CD4-positive, alpha-beta memory T cell (primary cell): ENCODE results near the gene ACSL6. TPM values are rescaled to one million over a fixed set of nuclear protein-coding genes. Genes with fewer than 3 reads are reported as not detected.
A peak's percentile ranks its signal among the peaks of the same experiment; 100 is the strongest.

ENCODE experiments used
- CTCF ChIA-PET: fragments of 350-600 bp; sonication (Branson Sonifier 250); formaldehyde crosslinking; loops from one replicate; lab custom pipeline; 2021; ENCODE audit warnings: inconsistent platforms; ENCODE audit not compliant: partially characterized antibody; lab: Charles Lee
- POLR2A ChIA-PET: fragments of 350-600 bp; sonication (Branson Sonifier 250); formaldehyde crosslinking; loops from one replicate; lab custom pipeline; 2021; ENCODE audit not compliant: partially characterized antibody; lab: Charles Lee
- DNase-seq, 5 donors: peaks; one replicate each; pipeline versions ENCODE4 v3.0.0 to v3.0.0-alpha.2; 2020 to 2022; ENCODE audit warnings: mixed read lengths in 1 of 5
- H3K27ac ChIP-seq: one replicate; pipeline ENCODE4 v1.7.0; 2013; ENCODE audit warnings: low read depth, low read length
- H3K27me3 ChIP-seq: 2 replicates; pipeline ENCODE4 v1.7.0; 2013; ENCODE audit warnings: mild to moderate bottlenecking, low read length, moderate library complexity; ENCODE audit not compliant: insufficient read depth
- H3K36me3 ChIP-seq: 2 replicates; pipeline ENCODE4 v1.7.0; 2013; ENCODE audit warnings: mild to moderate bottlenecking, low read length, moderate library complexity; ENCODE audit not compliant: insufficient read depth
- H3K4me1 ChIP-seq: 2 replicates; pipeline ENCODE4 v1.7.0; 2013; ENCODE audit warnings: mild to moderate bottlenecking, low read length, moderate library complexity; ENCODE audit not compliant: insufficient read depth
- H3K4me3 ChIP-seq, 2 donors: one replicate each; pipeline ENCODE4 v1.7.0; 2013; ENCODE audit warnings: low read length in 2 of 2, mild to moderate bottlenecking in 1 of 2
- H3K9me3 ChIP-seq, 2 donors: one replicate each; pipeline ENCODE4 v1.7.0; 2013; ENCODE audit warnings: low read length in 2 of 2, control low read depth in 1 of 2; ENCODE audit not compliant: control insufficient read depth in 1 of 2
- H3K27ac Mint-ChIP-seq, 7 donors: one replicate each; pipeline ENCODE4 v1.8.0; 2020 to 2021; ENCODE audit warnings: mixed read lengths in 7 of 7, mild to moderate bottlenecking in 6 of 7, inconsistent platforms in 3 of 7, moderate library complexity in 3 of 7
- H3K27me3 Mint-ChIP-seq, 2 donors: one replicate each; pipeline ENCODE4 v1.8.0; 2020 to 2021; ENCODE audit warnings: mixed read lengths in 2 of 2
- H3K36me3 Mint-ChIP-seq, 2 donors: one replicate each; pipeline ENCODE4 v1.8.0; 2020 to 2021; ENCODE audit warnings: mixed read lengths in 2 of 2, inconsistent platforms in 1 of 2, mild to moderate bottlenecking in 1 of 2
- H3K4me1 Mint-ChIP-seq, 4 donors: one replicate each; pipeline ENCODE4 v1.8.0; 2020 to 2021; ENCODE audit warnings: mixed read lengths in 4 of 4, mild to moderate bottlenecking in 1 of 4
- H3K4me3 Mint-ChIP-seq, 8 donors: one replicate each; pipeline ENCODE4 v1.8.0; 2020 to 2021; ENCODE audit warnings: mixed read lengths in 8 of 8, mild to moderate bottlenecking in 7 of 8, moderate library complexity in 6 of 8, inconsistent platforms in 3 of 8
- H3K9me3 Mint-ChIP-seq, 8 donors: one replicate each; pipeline ENCODE4 v1.8.0; 2020 to 2021; ENCODE audit warnings: mixed read lengths in 8 of 8, mild to moderate bottlenecking in 5 of 8, inconsistent platforms in 3 of 8, moderate library complexity in 1 of 8
- intact Hi-C: fragments of 100-400 bp; cut with micrococcal nuclease; formaldehyde crosslinking; loops from one replicate; pipeline ENCODE4 v1.15.1; 2023
- polyA plus RNA-seq, 2 donors: library from polyadenylated mRNA; unstranded; fragments of 300-500 nt; fragmentation: Illumina TruSeq; gene quantifications; one replicate each; pipeline ENCODE4 v1.2.3, GENCODE V29; 2021
- total RNA-seq, 2 experiments: library from RNA; stranded (reverse); gene quantifications; one replicate each; pipeline ENCODE4 v1.2.3, GENCODE V29; 2021

The ACSL6 gene
- total and polyA plus RNA-seq, 4 experiments from 2014 or later, result 11.1 to 51.7 (median 34.4) TPM

- Mint-ChIP-seq H3K9me3 (no peaks in the 10 kb centered on the region), H3K4me3 (peak overlapping the region in 4 of 8 donors; percentile 42 to 95 (median 56)), H3K27me3 (no peaks in the 10 kb centered on the region), H3K36me3 (peaks cover 6 to 13% of the 10 kb centered on the region in 2 donors), H3K4me1 (peaks cover 41 to 65% (median 61%) of the 10 kb centered on the region in 4 donors), H3K27ac (peak overlapping the region; percentile 75 to 96 (median 88))
- H3K36me3 ChIP-seq, result no peaks in the 10 kb centered on the region
- CTCF ChIA-PET, result no interaction called here
- no peaks in the 10 kb centered on the region for H3K9me3 ChIP-seq
- H3K27me3 ChIP-seq, result no peaks in the 10 kb centered on the region
- no peak for DNase-seq
- H3K4me3 ChIP-seq, result no peak overlapping the region
- intact Hi-C loops, result no loop called here
- peak overlapping the region; percentile 8 for H3K27ac ChIP-seq
- POLR2A ChIA-PET, result no interaction called here
- H3K4me1 ChIP-seq, result peaks cover 55% of the 10 kb centered on the region
These were observed 34.8 kb downstream of the ACSL6 start for GRCh38 chr5:131976414-131977211.

DNA sequence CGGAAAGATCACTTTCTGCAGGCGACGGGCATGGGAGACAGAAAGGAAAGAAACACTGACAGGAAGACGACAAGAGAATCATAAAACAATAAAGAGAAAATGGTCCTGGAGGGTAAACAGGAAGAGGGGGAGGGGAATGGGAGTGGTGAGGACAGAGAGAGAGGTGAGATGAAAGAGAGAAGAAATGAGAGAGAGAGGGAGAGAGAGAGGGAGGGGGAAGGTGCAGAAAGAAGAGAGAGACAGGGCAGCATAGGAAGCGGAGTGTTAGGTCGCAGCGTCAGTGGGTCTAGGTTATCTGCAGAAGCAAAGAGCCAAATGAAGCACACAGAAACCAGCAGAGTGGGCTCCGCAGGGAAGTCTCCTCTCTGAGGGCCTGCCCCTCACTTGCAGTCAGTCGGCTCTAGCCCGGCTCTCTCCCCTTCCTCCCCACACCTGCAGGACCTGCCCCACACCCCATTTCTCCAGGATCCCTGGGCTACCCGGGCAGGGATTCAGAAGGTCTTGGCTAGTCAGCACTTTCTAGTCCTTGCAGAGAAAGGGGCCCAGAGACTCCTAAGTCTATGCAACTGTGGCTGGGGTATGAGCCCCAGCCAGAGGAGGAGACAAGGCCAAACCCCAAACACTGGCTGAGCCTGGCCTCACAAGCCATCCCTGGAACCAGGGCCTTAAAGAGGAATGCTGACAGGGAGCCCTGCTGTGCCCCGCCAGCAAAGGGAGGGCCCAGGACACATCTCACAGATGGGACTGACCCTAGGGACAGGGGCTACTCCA, 36.3 kb downstream of the ACSL6 start:
- Mint-ChIP-seq H3K36me3 (peaks cover 17 to 23% of the 10 kb centered on the region in 2 donors), H3K4me1 (peaks cover 44 to 76% (median 63%) of the 10 kb centered on the region in 4 donors), H3K9me3 (no peaks in the 10 kb centered on the region), H3K27ac (peak overlapping the region; percentile 87 to 98 (median 96)), H3K27me3 (no peaks in the 10 kb centered on the region), H3K4me3 (peak overlapping the region; percentile 85 to 96 (median 90))
- ChIA-PET POLR2A (no interaction called here), CTCF (interaction anchor here (1.5 kb wide), 1 partner anchor 31 kb away, joined by 4 read pairs; no protein-coding TSS in a partner anchor)
- H3K4me1 ChIP-seq, result peaks cover 55% of the 10 kb centered on the region
- no peaks in the 10 kb centered on the region for H3K36me3 ChIP-seq
- peak overlapping the region; percentile 61 for H3K27ac ChIP-seq
- no peaks in the 10 kb centered on the region for H3K27me3 ChIP-seq
- intact Hi-C loops, result loop anchor here (2.0 kb wide), 1 partner anchor 32 kb away; no protein-coding TSS in a partner anchor
- peak; percentile 41 to 55 (median 48) for DNase-seq
- no peaks in the 10 kb centered on the region for H3K9me3 ChIP-seq
- peak overlapping the region; percentile 48 to 53 for H3K4me3 ChIP-seq

DNA sequence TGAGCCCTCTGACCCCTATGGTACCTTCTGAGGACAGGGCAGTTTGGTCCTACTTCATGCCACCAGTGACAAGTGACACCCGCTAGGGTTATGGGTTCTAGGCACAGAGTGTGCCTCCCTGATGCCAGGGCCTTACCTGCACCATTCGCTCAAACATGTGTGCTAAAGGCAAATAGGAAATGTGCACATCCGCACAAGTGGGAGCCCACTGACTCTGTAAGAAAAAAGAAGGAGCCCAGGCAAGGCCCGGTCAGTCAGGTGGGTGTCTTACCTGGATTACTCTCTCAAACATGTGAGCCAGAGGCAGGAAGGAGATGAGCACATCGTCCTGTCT, 36.9 kb downstream of the ACSL6 start:
- H3K4me1 Mint-ChIP-seq, result peaks cover 45 to 81% (median 67%) of the 10 kb centered on the region in 4 donors
- ChIA-PET CTCF (interaction anchor here (1.3 to 1.5 kb wide), 3 partner anchors 32 to 89 kb away, joined by 3 to 6 read pairs (median 4); no protein-coding TSS in a partner anchor), POLR2A (interaction anchor here (1.0 to 1.2 kb wide), 4 partner anchors 11 to 178 kb away, joined by 3 to 4 read pairs (median 4); partner anchors contain the start of gene FNIP1)
- peak overlapping the region; percentile 85 to 96 (median 90) for H3K4me3 Mint-ChIP-seq
- peak in 1 of 5 donors; percentile 9 for DNase-seq
- Histone ChIP-seq H3K36me3 (no peaks in the 10 kb centered on the region), H3K27me3 (no peaks in the 10 kb centered on the region), H3K4me1 (peaks cover 55% of the 10 kb centered on the region), H3K4me3 (peak overlapping the region; percentile 48 to 53), H3K9me3 (no peaks in the 10 kb centered on the region), H3K27ac (peak overlapping the region; percentile 61)
- H3K27me3 Mint-ChIP-seq, result no peaks in the 10 kb centered on the region
- H3K9me3 Mint-ChIP-seq, result no peaks in the 10 kb centered on the region
- H3K27ac Mint-ChIP-seq, result peak overlapping the region; percentile 87 to 98 (median 96)
- H3K36me3 Mint-ChIP-seq, result peaks cover 22 to 29% of the 10 kb centered on the region in 2 donors
- intact Hi-C loops, result loop anchor here (2.0 kb wide), 1 partner anchor 32 kb away; no protein-coding TSS in a partner anchor

DNA sequence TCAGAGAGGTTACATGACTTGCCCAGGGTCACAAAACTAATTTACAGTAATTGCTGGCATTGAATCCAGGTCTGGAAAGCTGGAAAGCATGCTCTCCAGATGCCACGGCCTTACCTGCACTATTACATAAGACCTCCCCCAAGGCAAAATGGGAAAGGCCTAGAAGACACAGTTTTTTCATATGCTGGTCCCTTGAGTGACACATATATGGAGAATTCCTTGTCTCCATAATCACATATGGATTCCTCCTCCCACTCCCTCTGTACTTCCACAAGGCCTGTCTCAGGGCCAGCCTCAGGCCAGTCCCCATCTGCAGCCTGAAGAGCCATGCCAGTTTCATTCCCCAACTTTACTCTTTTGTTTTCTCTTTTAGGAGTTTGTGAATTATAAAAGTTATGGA, 37.4 kb downstream of the ACSL6 start:
- peaks cover 27 to 34% of the 10 kb centered on the region in 2 donors for H3K36me3 Mint-ChIP-seq
- Histone ChIP-seq H3K4me1 (peaks cover 55% of the 10 kb centered on the region), H3K4me3 (no peak overlapping the region), H3K27me3 (no peaks in the 10 kb centered on the region), H3K27ac (peak overlapping the region; percentile 61), H3K36me3 (no peaks in the 10 kb centered on the region), H3K9me3 (no peaks in the 10 kb centered on the region)
- CTCF ChIA-PET, result interaction anchor here (1.3 to 1.5 kb wide), 3 partner anchors 32 to 89 kb away, joined by 3 to 6 read pairs (median 4); no protein-coding TSS in a partner anchor
- POLR2A ChIA-PET, result interaction anchor here (0.7 to 1.2 kb wide), 5 partner anchors 11 to 177 kb away, joined by 3 to 4 read pairs (median 4); partner anchors contain the start of gene FNIP1
- DNase-seq, result no peak
- H3K27ac Mint-ChIP-seq, result peak overlapping the region; percentile 87 to 98 (median 96)
- peak overlapping the region; percentile 85 to 96 (median 90) for H3K4me3 Mint-ChIP-seq
- H3K9me3 Mint-ChIP-seq, result no peaks in the 10 kb centered on the region
- intact Hi-C loops, result loop anchor here (2.0 kb wide), 1 partner anchor 33 kb away; no protein-coding TSS in a partner anchor
- no peaks in the 10 kb centered on the region for H3K27me3 Mint-ChIP-seq
- peaks cover 45 to 82% (median 67%) of the 10 kb centered on the region in 4 donors for H3K4me1 Mint-ChIP-seq

- no peak overlapping the region for H3K4me3 ChIP-seq
- intact Hi-C loops, result no loop called here
- Mint-ChIP-seq H3K9me3 (no peaks in the 10 kb centered on the region), H3K36me3 (peaks cover 35 to 42% of the 10 kb centered on the region in 2 donors), H3K4me1 (peaks cover 44 to 80% (median 66%) of the 10 kb centered on the region in 4 donors), H3K27ac (peak overlapping the region; percentile 25 to 98 (median 71)), H3K27me3 (no peaks in the 10 kb centered on the region), H3K4me3 (peak overlapping the region in 5 of 8 donors; percentile 43 to 96 (median 87))
- ChIA-PET POLR2A (interaction anchor here (1.2 kb wide), 2 partner anchors 29 to 176 kb away, joined by 4 read pairs; partner anchors contain the start of gene FNIP1), CTCF (interaction anchor here (1.3 to 1.5 kb wide), 3 partner anchors 33 to 90 kb away, joined by 3 to 6 read pairs (median 4); no protein-coding TSS in a partner anchor)
- no peak for DNase-seq
- no peaks in the 10 kb centered on the region for H3K36me3 ChIP-seq
- peaks cover 55% of the 10 kb centered on the region for H3K4me1 ChIP-seq
- no peaks in the 10 kb centered on the region for H3K27me3 ChIP-seq
- no peak overlapping the region for H3K27ac ChIP-seq
- no peaks in the 10 kb centered on the region for H3K9me3 ChIP-seq
These were observed 38.3 kb downstream of the ACSL6 start for GRCh38 chr5:131973089-131973712.

DNA sequence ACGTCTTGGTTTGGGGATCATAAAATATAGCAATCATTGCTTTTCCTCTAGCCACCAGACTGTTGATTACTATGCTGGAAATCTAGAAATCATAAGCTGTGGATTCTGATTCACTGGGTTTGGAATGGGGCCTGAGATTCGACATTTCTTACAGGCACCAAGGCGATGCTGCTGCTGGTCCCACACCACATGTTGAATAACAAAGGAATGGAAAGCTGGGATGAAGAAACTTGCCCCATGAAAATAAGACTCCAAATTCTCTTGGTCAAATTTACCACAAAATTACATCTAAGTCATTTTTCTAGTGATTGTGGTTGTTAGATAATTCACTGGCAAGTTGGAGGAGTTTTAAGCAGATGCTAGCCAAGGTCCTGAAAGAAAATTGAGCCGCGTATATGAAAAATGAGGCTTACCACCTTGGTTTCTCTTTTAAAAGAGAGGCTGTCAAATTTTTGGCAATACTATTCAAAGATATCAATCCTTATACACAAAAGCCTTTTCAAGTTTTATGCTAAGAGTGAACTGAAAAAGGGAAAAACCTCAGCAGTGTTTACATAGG, 43.0 kb downstream of the ACSL6 start:
- peak overlapping the region in 1 of 7 donors; percentile 24 for H3K27ac Mint-ChIP-seq

More for the DNA sequence above, 43.0 kb downstream of the ACSL6 start:
- Mint-ChIP-seq H3K27me3 (no peaks in the 10 kb centered on the region), H3K4me3 (peak overlapping the region in 1 of 8 donors; percentile 10), H3K36me3 (peaks cover 70 to 80% of the 10 kb centered on the region in 2 donors), H3K4me1 (peaks cover 19 to 33% (median 22%) of the 10 kb centered on the region in 4 donors), H3K9me3 (no peaks in the 10 kb centered on the region)
- H3K9me3 ChIP-seq, result no peaks in the 10 kb centered on the region
- H3K27ac ChIP-seq, result no peak overlapping the region
- peaks cover 11% of the 10 kb centered on the region for H3K4me1 ChIP-seq
- peaks cover 8% of the 10 kb centered on the region for H3K36me3 ChIP-seq
- POLR2A ChIA-PET, result interaction anchor here (0.8 kb wide), 1 partner anchor 16 kb away, joined by 3 read pairs; no protein-coding TSS in a partner anchor
- H3K27me3 ChIP-seq, result no peaks in the 10 kb centered on the region
- CTCF ChIA-PET, result no interaction called here
- H3K4me3 ChIP-seq, result no peak overlapping the region
- no peak for DNase-seq
- intact Hi-C loops, result no loop called here
